Breast epithelium (tissue), 3 donors: Measurements from ENCODE around the gene PTPRN2.

Source experiments
- POLR2A ChIP-seq: fragments of 450-650 bp; IDR thresholded peaks from one replicate; pipeline ENCODE4 v1.6.1; 2016; ENCODE audit warnings: antibody characterized with exemption, mild to moderate bottlenecking, moderate library complexity
- TF ChIP-seq, protein P1 (sequence below), 3 donors: fragments of 450-650 bp; IDR thresholded peaks; one replicate each; pipeline ENCODE4 v1.5.1; 2016 to 2017; ENCODE audit warnings: antibody characterized with exemption in 3 of 3, mild to moderate bottlenecking in 3 of 3, moderate library complexity in 3 of 3

DNA sequence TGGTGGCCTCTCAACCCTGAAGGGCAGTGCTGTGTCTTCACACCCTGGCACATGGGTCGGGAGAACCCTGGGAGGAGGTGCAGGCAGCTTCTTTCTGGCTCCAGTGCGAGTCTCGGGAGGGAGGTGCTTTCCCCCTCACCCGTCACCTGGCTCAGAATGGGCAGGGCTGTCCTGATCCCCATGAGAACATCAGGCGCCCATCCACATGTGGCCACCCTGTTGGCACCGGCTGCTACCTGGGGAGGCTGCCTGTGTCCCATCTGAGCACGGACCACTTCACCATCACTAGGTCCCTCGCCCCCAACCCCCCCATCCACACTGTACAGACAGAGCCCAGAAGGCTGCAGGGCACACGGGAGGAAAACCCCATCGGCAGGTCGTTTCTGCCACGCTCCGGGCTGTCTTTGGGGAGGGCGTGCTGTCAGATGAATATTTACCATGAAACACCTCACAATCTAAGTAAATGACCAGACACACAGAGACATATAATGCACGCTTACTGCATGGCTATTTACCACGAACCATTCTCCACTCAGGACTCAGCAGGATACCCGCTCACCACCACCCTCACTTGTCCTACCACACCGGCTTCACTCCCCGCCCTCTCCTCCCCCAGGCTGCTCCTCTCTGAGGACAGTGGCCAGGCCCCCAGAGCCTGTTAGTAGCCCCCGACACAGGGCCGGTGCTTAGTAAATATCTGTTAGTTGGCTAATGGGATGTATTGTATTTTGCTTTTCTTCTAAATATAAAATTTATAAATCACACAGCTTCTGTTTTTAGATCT is 968.6 kb downstream of the PTPRN2 start:
- TF ChIP-seq, protein P1, sequence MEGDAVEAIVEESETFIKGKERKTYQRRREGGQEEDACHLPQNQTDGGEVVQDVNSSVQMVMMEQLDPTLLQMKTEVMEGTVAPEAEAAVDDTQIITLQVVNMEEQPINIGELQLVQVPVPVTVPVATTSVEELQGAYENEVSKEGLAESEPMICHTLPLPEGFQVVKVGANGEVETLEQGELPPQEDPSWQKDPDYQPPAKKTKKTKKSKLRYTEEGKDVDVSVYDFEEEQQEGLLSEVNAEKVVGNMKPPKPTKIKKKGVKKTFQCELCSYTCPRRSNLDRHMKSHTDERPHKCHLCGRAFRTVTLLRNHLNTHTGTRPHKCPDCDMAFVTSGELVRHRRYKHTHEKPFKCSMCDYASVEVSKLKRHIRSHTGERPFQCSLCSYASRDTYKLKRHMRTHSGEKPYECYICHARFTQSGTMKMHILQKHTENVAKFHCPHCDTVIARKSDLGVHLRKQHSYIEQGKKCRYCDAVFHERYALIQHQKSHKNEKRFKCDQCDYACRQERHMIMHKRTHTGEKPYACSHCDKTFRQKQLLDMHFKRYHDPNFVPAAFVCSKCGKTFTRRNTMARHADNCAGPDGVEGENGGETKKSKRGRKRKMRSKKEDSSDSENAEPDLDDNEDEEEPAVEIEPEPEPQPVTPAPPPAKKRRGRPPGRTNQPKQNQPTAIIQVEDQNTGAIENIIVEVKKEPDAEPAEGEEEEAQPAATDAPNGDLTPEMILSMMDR (IDR thresholded peaks at IDR 0.05), result no peak
- no peak for TF ChIP-seq POLR2A
